Panc1 (cell line): Measurements from ENCODE around the gene IL13. TPM values are rescaled to one million over a fixed set of nuclear protein-coding genes. Genes with fewer than 3 reads are reported as not detected.

Experiments
- ATAC-seq: fragments of 200-7000 bp; cut with Tn5 transposase; 2 replicates; pipeline ENCODE4 v1.9.1; 2020; ENCODE audit warnings: mild to moderate bottlenecking, moderate library complexity
- BruUV-seq: library from RNA; stranded (reverse); fragments of 400-500 nt; replicated peaks from 2 replicates; lab custom pipeline; 2021; lab: Mats Ljungman, UMichigan
- CTCF ChIA-PET: fragments of 300-600 bp; sonication (Branson Sonifier 250); formaldehyde crosslinking; loops from one replicate; lab custom pipeline; 2022; ENCODE audit warnings: antibody characterized with exemption; lab: Charles Lee
- POLR2A ChIA-PET: fragments of 300-600 bp; sonication (Branson Sonifier 250); formaldehyde crosslinking; loops from one replicate; lab custom pipeline; 2022; ENCODE audit warnings: antibody characterized with exemption; lab: Charles Lee
- DNase-seq: peaks from one replicate; pipeline ENCODE4 v3.0.0-alpha.2; 2010; ENCODE audit warnings: low read depth, low spot score
- H3K27ac ChIP-seq: 2 replicates; pipeline ENCODE4 v1.5.1; 2011; ENCODE audit warnings: mild to moderate bottlenecking, low read length, inconsistent platforms
- H3K27me3 ChIP-seq: fragments of 200-500 bp; sonication (Bioruptor generic); 2 replicates; pipeline ENCODE4 v1.6.0; 2014; ENCODE audit warnings: low read length, inconsistent platforms; ENCODE audit not compliant: control insufficient read depth, insufficient read depth
- H3K36me3 ChIP-seq: fragments of 200-500 bp; sonication (Bioruptor generic); 2 replicates; pipeline ENCODE4 v1.5.1; 2014; ENCODE audit warnings: inconsistent platforms, mild to moderate bottlenecking, low read length, moderate library complexity; ENCODE audit not compliant: control insufficient read depth, insufficient read depth
- H3K4me1 ChIP-seq: 2 replicates; pipeline ENCODE4 v1.5.1; 2011; ENCODE audit warnings: inconsistent platforms, mild to moderate bottlenecking, low read length, moderate library complexity; ENCODE audit not compliant: control insufficient read depth, insufficient read depth
- H3K4me3 ChIP-seq, 2 experiments: 2 replicates each; pipeline ENCODE4 v1.5.1; 2011 to 2012; ENCODE audit warnings: low read depth in 2 of 2, low read length in 2 of 2, mild to moderate bottlenecking in 2 of 2, inconsistent platforms in 1 of 2, moderate library complexity in 1 of 2
- H3K9me3 ChIP-seq: fragments of 200-500 bp; sonication (Bioruptor generic); 2 replicates; pipeline ENCODE4 v1.5.1; 2014; ENCODE audit warnings: low read depth, mild to moderate bottlenecking, inconsistent platforms, low read length, moderate library complexity; ENCODE audit not compliant: control insufficient read depth, insufficient read depth
- CTCF ChIP-seq: fragments of 450-650 bp; IDR thresholded peaks from 2 replicates; pipeline ENCODE4 v1.5.1; 2017; ENCODE audit warnings: mild to moderate bottlenecking
- POLR2AphosphoS5 ChIP-seq: IDR thresholded peaks from 2 replicates; pipeline ENCODE4 v1.6.1; 2012; ENCODE audit warnings: mild to moderate bottlenecking, low read depth, low read length, moderate library complexity
- REST ChIP-seq, 2 experiments: IDR thresholded peaks; 2 replicates each; pipeline ENCODE4 v1.6.1; 2011 to 2012; ENCODE audit warnings: low read depth in 2 of 2, control low read depth in 1 of 2, low read length in 1 of 2, mild to moderate bottlenecking in 1 of 2, moderate library complexity in 1 of 2; ENCODE audit not compliant: insufficient read depth in 1 of 2
- SIN3A ChIP-seq: IDR thresholded peaks from 2 replicates; pipeline ENCODE4 v1.6.1; 2012; ENCODE audit warnings: low read depth, mild to moderate bottlenecking, low read length, moderate library complexity, borderline replicate concordance; ENCODE audit not compliant: insufficient read depth
- TCF7L2 ChIP-seq: IDR thresholded peaks from 2 replicates; pipeline ENCODE4 v1.6.1; 2011; ENCODE audit warnings: mild to moderate bottlenecking, low read depth, low read length, inconsistent platforms
- in situ Hi-C: cut with HindIII; loops from 2 replicates; pipeline ENCODE4 v1.10.0; 2016; ENCODE audit warnings: low sequenced_read_pairs, low pct_unique_long_range_greater_than_20kb
- intact Hi-C: fragments of 100-400 bp; cut with micrococcal nuclease; formaldehyde crosslinking; loops from one replicate; pipeline ENCODE4 v1.10.0; 2022; ENCODE audit not compliant: unreplicated experiment
- total RNA-seq: library from RNA; stranded (reverse); gene quantifications from one replicate; pipeline ENCODE4 v1.2.1, GENCODE V29; 2021; ENCODE audit not compliant: unreplicated experiment

IL13 gene
- total RNA-seq, 1 experiment from 2014 or later = not detected

- H3K27ac ChIP-seq = no peak overlapping the region
- no peaks in the 10 kb centered on the region for H3K4me1 ChIP-seq
- intact Hi-C loops = no loop called here
- H3K4me3 ChIP-seq = no peak overlapping the region
- CTCF ChIA-PET = interaction anchor here (0.6 kb wide), 1 partner anchor 450 kb away, joined by 11 read pairs; no protein-coding TSS in a partner anchor
- H3K27me3 ChIP-seq = no peaks in the 10 kb centered on the region
- H3K36me3 ChIP-seq = peaks cover 30% of the 10 kb centered on the region
- no peak for ATAC-seq
- in situ Hi-C loops = no loop called here
- no peak for DNase-seq
- TF ChIP-seq TCF7L2 (no peak), CTCF (no peak), SIN3A (no peak), REST (IDR thresholded peaks at IDR 0.05; ENCODE audit: insufficient read depth in 1 of 2, low read depth in 2 of 2, low read length in 1 of 2) (no peak), POLR2AphosphoS5 (no peak)
- H3K9me3 ChIP-seq = no peaks in the 10 kb centered on the region
- BruUV-seq = no TSS peak
- POLR2A ChIA-PET = interaction anchor here (0.6 kb wide), 1 partner anchor 67 kb away, joined by 14 read pairs; no protein-coding TSS in a partner anchor
Observed at GRCh38 chr5:132641241-132641723, 16.7 kb upstream of the IL13 start.

GRCh38 chr5:132641841-132642240, 16.1 kb upstream of the IL13 start:
- no peaks in the 10 kb centered on the region for H3K4me1 ChIP-seq
- CTCF ChIA-PET = no interaction called here

More at GRCh38 chr5:132641841-132642240, 16.1 kb upstream of the IL13 start:
- intact Hi-C loops (no loop called here), in situ Hi-C loops (no loop called here)
- BruUV-seq = no TSS peak
- DNase-seq (no peak), ATAC-seq (no peak)
- Histone ChIP-seq H3K27me3 (no peaks in the 10 kb centered on the region), H3K36me3 (peaks cover 30% of the 10 kb centered on the region), H3K9me3 (no peaks in the 10 kb centered on the region), H3K27ac (no peak overlapping the region), H3K4me3 (no peak overlapping the region)
- POLR2A ChIA-PET = interaction anchor here (0.6 kb wide), 1 partner anchor 66 kb away, joined by 14 read pairs; no protein-coding TSS in a partner anchor
- TF ChIP-seq SIN3A (no peak), REST (IDR thresholded peaks at IDR 0.05; ENCODE audit: insufficient read depth in 1 of 2, low read depth in 2 of 2, low read length in 1 of 2) (no peak)
